Endothelial cell of umbilical vein (primary cell): ENCODE measurements around the gene TSFM. TPM values are rescaled to one million over a fixed set of nuclear protein-coding genes. Genes with fewer than 3 reads are reported as not detected.

ENCODE experiments used
- BruUV-seq: library from RNA; stranded (reverse); fragments of 400-500 nt; replicated peaks from 2 replicates; lab custom pipeline; 2021; lab: Mats Ljungman, UMichigan
- CTCF ChIA-PET: fragments of 300-600, 350-600 bp; sonication (Branson Sonifier 250); formaldehyde crosslinking; loops from one replicate; lab custom pipeline; 2021; ENCODE audit warnings: antibody characterized with exemption, inconsistent platforms; lab: Charles Lee
- POLR2A ChIA-PET: fragments of 300-600, 350-600 bp; sonication (Branson Sonifier 250); formaldehyde crosslinking; loops from one replicate; lab custom pipeline; 2021; ENCODE audit warnings: antibody characterized with exemption, inconsistent platforms; lab: Charles Lee
- DNase-seq: peaks from one replicate; pipeline ENCODE4 v3.0.0-alpha.2; 2011; ENCODE audit warnings: low read depth, low spot score
- FAIRE-seq: peaks from 2 replicates; lab custom pipeline; 2011; peaks lifted over from hg19 to GRCh38; lab: Jason Lieb, UNC
- H2AFZ ChIP-seq: 2 replicates; pipeline ENCODE4 v1.6.0; 2012; ENCODE audit warnings: low read depth, low read length, control low read depth, inconsistent platforms
- H3K27ac ChIP-seq: 2 replicates; pipeline ENCODE4 v1.5.1; 2011; ENCODE audit warnings: low read depth, mild to moderate bottlenecking, control low read depth, low read length, moderate library complexity; ENCODE audit not compliant: insufficient read depth
- H3K27me3 ChIP-seq, 2 experiments: 2 replicates each; pipeline versions ENCODE4 v1.6.0 to v1.6.1; 2011; ENCODE audit warnings: low read length in 2 of 2, mixed read lengths in 1 of 2; ENCODE audit not compliant: control insufficient read depth in 2 of 2, insufficient read depth in 2 of 2
- H3K36me3 ChIP-seq, 2 experiments: 2 replicates in 1 of 2; 3 replicates in 1 of 2; pipeline ENCODE4 v1.5.1; 2011; ENCODE audit warnings: low read length in 2 of 2, mild to moderate bottlenecking in 1 of 2, moderate library complexity in 1 of 2; ENCODE audit not compliant: control insufficient read depth in 2 of 2, insufficient read depth in 2 of 2; ENCODE audit errors: extremely low read depth in 1 of 2
- H3K4me1 ChIP-seq: 3 replicates; pipeline ENCODE4 v1.5.1; 2011; ENCODE audit warnings: mild to moderate bottlenecking, low read length; ENCODE audit not compliant: control insufficient read depth, insufficient read depth; ENCODE audit errors: extremely low read depth
- H3K4me2 ChIP-seq: 2 replicates; pipeline ENCODE4 v1.6.1; 2011; ENCODE audit warnings: low read length, control low read depth, mixed read lengths; ENCODE audit not compliant: insufficient read depth
- H3K4me3 ChIP-seq, 3 experiments: fragments of 200-600 bp in 1 of 3; sonication (generic), shearing (Covaris generic) in 1 of 3; replicated peaks in 1 of 3; 2 replicates each; pipeline ENCODE4 v1.5.1; 2011 to 2016; ENCODE audit warnings: control low read depth in 3 of 3, low read length in 3 of 3, mild to moderate bottlenecking in 2 of 3, inconsistent platforms in 1 of 3, low read depth in 1 of 3, moderate library complexity in 1 of 3; ENCODE audit not compliant: insufficient read depth in 1 of 3
- H3K79me2 ChIP-seq: 2 replicates; pipeline ENCODE4 v1.6.0; 2012; ENCODE audit warnings: low read length, inconsistent platforms; ENCODE audit not compliant: control insufficient read depth, insufficient read depth
- H3K9ac ChIP-seq: replicated peaks from 2 replicates; pipeline ENCODE3; 2011; ENCODE audit warnings: low read length, control low read depth; ENCODE audit not compliant: insufficient read depth; ENCODE audit errors: extremely low read depth
- H3K9me1 ChIP-seq: replicated peaks from 3 replicates; pipeline ENCODE4 v1.6.0; 2011; ENCODE audit warnings: mild to moderate bottlenecking, low read length; ENCODE audit not compliant: control insufficient read depth, insufficient read depth; ENCODE audit errors: extremely low read depth
- H3K9me3 ChIP-seq: replicated peaks from 2 replicates; pipeline ENCODE4 v1.5.1; 2012; ENCODE audit warnings: low read length, inconsistent platforms; ENCODE audit not compliant: control insufficient read depth, insufficient read depth
- H4K20me1 ChIP-seq: replicated peaks from 2 replicates; pipeline ENCODE3; 2011; ENCODE audit warnings: mild to moderate bottlenecking, low read length; ENCODE audit not compliant: control insufficient read depth, insufficient read depth; ENCODE audit errors: extremely low read depth
- EZH2 ChIP-seq: IDR thresholded peaks from 2 replicates; pipeline ENCODE4 v1.6.1; 2012; ENCODE audit warnings: borderline replicate concordance, low read depth, mild to moderate bottlenecking, moderate library complexity, low read length, inconsistent platforms; ENCODE audit not compliant: severe bottlenecking
- FOS ChIP-seq: IDR thresholded peaks from 2 replicates; pipeline ENCODE4 v1.6.1; 2011; ENCODE audit warnings: mild to moderate bottlenecking, low read length, moderate library complexity, borderline replicate concordance; ENCODE audit not compliant: insufficient read depth
- GATA2 ChIP-seq: IDR thresholded peaks from 2 replicates; pipeline ENCODE4 v1.7.0; 2011; ENCODE audit warnings: low read depth, mild to moderate bottlenecking, moderate library complexity, mixed read lengths, low read length; ENCODE audit not compliant: insufficient read length, insufficient read depth
- JUN ChIP-seq: IDR thresholded peaks from 2 replicates; pipeline ENCODE4 v1.6.1; 2011; ENCODE audit warnings: borderline replicate concordance, low read depth; ENCODE audit not compliant: insufficient read length, insufficient read depth
- MYC ChIP-seq: IDR thresholded peaks from one replicate; pipeline ENCODE4 v1.6.1; 2011; ENCODE audit warnings: mild to moderate bottlenecking, low read depth, low read length
- POLR2A ChIP-seq: IDR thresholded peaks from 2 replicates; pipeline ENCODE4 v1.6.1; 2012; ENCODE audit warnings: low read depth, mild to moderate bottlenecking, control low read depth, low read length
- POLR2AphosphoS5 ChIP-seq: IDR thresholded peaks from 2 replicates; pipeline ENCODE4 v1.6.1; 2012; ENCODE audit warnings: low read depth, mild to moderate bottlenecking, control low read depth, low read length, moderate library complexity; ENCODE audit not compliant: insufficient read depth
- dilution Hi-C: fragments of 300-500 bp; cut with MboI; formaldehyde crosslinking; loops from one replicate; pipeline ENCODE4 v1.15.0; 2019; ENCODE audit warnings: low sequenced_read_pairs; ENCODE audit not compliant: extremely low pct_ligation_motif_present
- intact Hi-C: fragments of 100-400 bp; cut with micrococcal nuclease; formaldehyde crosslinking; loops from one replicate; pipeline ENCODE4 v1.10.0; 2022
- polyA plus RNA-seq, 4 experiments: library from polyadenylated mRNA; depleted of rRNA in 3 of 4; stranded (reverse) in 3 of 4; unstranded in 1 of 4; fragments of >200 nt; gene quantifications; 2 replicates each; pipeline versions ENCODE4 v1.2.1 to v1.2.3, GENCODE V29; 2011 to 2012; ENCODE audit warnings: missing spikeins in 1 of 4
- total RNA-seq: library from RNA; stranded (reverse); gene quantifications from 2 replicates; pipeline ENCODE4 v1.2.3, GENCODE V29; 2021
- TF ChIP-seq, protein P1 (sequence below), 2 donors: IDR thresholded peaks; 1 replicate in 1 of 2; 2 replicates in 1 of 2; pipeline ENCODE4 v1.5.1; 2011; ENCODE audit warnings: low read length in 2 of 2, mild to moderate bottlenecking in 2 of 2, moderate library complexity in 2 of 2, control low read depth in 1 of 2, inconsistent platforms in 1 of 2, low read depth in 1 of 2; ENCODE audit not compliant: insufficient read depth in 1 of 2; ENCODE audit errors: extremely low read depth in 1 of 2
- TF ChIP-seq, protein P2 (sequence below): IDR thresholded peaks from 2 replicates; pipeline ENCODE4 v1.6.1; 2011; ENCODE audit not compliant: insufficient read depth, insufficient read length

The TSFM gene
- total and polyA plus RNA-seq, 2 donors (not counting 3 experiments of a cell fraction or from before 2014, with no cell fraction given) = 16.5 to 41.8 TPM

DNA sequence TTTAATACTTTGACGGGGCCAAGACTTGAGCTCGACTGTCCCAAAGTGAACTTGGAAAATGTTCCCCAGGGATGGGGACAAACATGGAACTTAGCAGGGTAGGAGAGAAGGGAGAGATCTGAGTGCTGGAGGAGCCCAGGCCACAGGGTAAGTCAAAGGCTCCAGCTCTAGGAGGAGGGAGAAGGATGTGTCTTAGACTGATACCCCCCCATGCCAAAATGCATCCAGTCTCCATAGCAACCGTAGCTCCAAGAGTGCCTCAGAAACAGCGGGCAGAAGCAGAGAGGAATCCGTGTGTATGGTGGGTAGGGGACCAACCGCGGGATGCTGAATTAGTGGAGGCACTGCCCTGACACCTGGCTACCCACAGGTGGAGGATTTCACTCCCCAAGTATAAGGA, 43.2 kb upstream of the TSFM start:
- H3K9ac ChIP-seq = no peak overlapping the region
- CTCF ChIA-PET = interaction anchor here (1.0 to 6.1 kb wide), 2 partner anchors 14 to 17 kb away, joined by 4 to 48 read pairs; no protein-coding TSS in a partner anchor
- intact Hi-C loops = no loop called here
- H3K27ac ChIP-seq = no peak overlapping the region
- H3K4me1 ChIP-seq = peaks cover 5% of the 10 kb centered on the region
- dilution Hi-C loops = no loop called here
- no peaks in the 10 kb centered on the region for H4K20me1 ChIP-seq
- no peaks in the 10 kb centered on the region for H3K36me3 ChIP-seq
- BruUV-seq = no TSS peak
- H3K79me2 ChIP-seq = no peaks in the 10 kb centered on the region
- no peaks in the 10 kb centered on the region for H3K9me1 ChIP-seq
- FAIRE-seq (no peak), DNase-seq (no peak)
- POLR2A ChIA-PET = no interaction called here
- H3K4me2 ChIP-seq = no peak overlapping the region
- H3K4me3 ChIP-seq = no peak overlapping the region
- no peaks in the 10 kb centered on the region for H3K9me3 ChIP-seq
- no peak overlapping the region for H2AFZ ChIP-seq
- H3K27me3 ChIP-seq = peaks cover 59 to 65% of the 10 kb centered on the region in 2 experiments
- no peak for TF ChIP-seq FOS
- TF ChIP-seq POLR2AphosphoS5 = no peak
- TF ChIP-seq, protein P1, sequence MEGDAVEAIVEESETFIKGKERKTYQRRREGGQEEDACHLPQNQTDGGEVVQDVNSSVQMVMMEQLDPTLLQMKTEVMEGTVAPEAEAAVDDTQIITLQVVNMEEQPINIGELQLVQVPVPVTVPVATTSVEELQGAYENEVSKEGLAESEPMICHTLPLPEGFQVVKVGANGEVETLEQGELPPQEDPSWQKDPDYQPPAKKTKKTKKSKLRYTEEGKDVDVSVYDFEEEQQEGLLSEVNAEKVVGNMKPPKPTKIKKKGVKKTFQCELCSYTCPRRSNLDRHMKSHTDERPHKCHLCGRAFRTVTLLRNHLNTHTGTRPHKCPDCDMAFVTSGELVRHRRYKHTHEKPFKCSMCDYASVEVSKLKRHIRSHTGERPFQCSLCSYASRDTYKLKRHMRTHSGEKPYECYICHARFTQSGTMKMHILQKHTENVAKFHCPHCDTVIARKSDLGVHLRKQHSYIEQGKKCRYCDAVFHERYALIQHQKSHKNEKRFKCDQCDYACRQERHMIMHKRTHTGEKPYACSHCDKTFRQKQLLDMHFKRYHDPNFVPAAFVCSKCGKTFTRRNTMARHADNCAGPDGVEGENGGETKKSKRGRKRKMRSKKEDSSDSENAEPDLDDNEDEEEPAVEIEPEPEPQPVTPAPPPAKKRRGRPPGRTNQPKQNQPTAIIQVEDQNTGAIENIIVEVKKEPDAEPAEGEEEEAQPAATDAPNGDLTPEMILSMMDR (IDR thresholded peaks at IDR 0.05; ENCODE audit: extremely low read depth in 1 of 2, insufficient read depth in 1 of 2, low read depth in 1 of 2, low read length in 2 of 2) = no peak
- TF ChIP-seq, protein P2, sequence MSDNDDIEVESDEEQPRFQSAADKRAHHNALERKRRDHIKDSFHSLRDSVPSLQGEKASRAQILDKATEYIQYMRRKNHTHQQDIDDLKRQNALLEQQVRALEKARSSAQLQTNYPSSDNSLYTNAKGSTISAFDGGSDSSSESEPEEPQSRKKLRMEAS = no peak
- no peak for TF ChIP-seq JUN
- TF ChIP-seq EZH2 = no peak
- TF ChIP-seq POLR2A = no peak
- TF ChIP-seq GATA2 = no peak
- TF ChIP-seq MYC = no peak
